H9 (cell line): Measurements from ENCODE around the gene SLC16A10. TPM values are rescaled to one million over a fixed set of nuclear protein-coding genes. Genes with fewer than 3 reads are reported as not detected.

ENCODE experiments used
- DNase-seq: peaks from one replicate; pipeline ENCODE4 v3.0.0-alpha.2; 2017
- H2AFZ ChIP-seq: one replicate; pipeline ENCODE4 v1.6.1; 2013; ENCODE audit warnings: mild to moderate bottlenecking, low read length, control low read depth, moderate library complexity
- H2AK5ac ChIP-seq: 2 replicates; pipeline ENCODE4 v1.6.1; 2013; ENCODE audit warnings: low read length, control low read depth, mixed read lengths; ENCODE audit not compliant: insufficient read length
- H2BK120ac ChIP-seq: one replicate; pipeline ENCODE4 v1.6.1; 2013; ENCODE audit warnings: low read depth, mild to moderate bottlenecking, low read length, control low read depth, inconsistent platforms; ENCODE audit not compliant: poor library complexity, severe bottlenecking
- H2BK12ac ChIP-seq: 2 replicates; pipeline ENCODE4 v1.6.1; 2013; ENCODE audit warnings: low read length, control low read depth, mixed read lengths, low read depth; ENCODE audit not compliant: insufficient read length
- H2BK15ac ChIP-seq: 2 replicates; pipeline ENCODE4 v1.6.1; 2013; ENCODE audit warnings: low read depth, low read length, control low read depth
- H2BK20ac ChIP-seq: one replicate; pipeline ENCODE4 v1.6.1; 2013; ENCODE audit warnings: low read depth, mild to moderate bottlenecking, low read length, control low read depth, inconsistent platforms; ENCODE audit not compliant: poor library complexity, severe bottlenecking
- H2BK5ac ChIP-seq: 2 replicates; pipeline ENCODE4 v1.6.1; 2013; ENCODE audit warnings: low read length, control low read depth, mixed read lengths; ENCODE audit not compliant: insufficient read length
- H3K14ac ChIP-seq: 2 replicates; pipeline ENCODE4 v1.6.1; 2013; ENCODE audit warnings: low read length, control low read depth; ENCODE audit not compliant: insufficient read depth
- H3K18ac ChIP-seq: 2 replicates; pipeline ENCODE4 v1.6.1; 2013; ENCODE audit warnings: low read depth, mild to moderate bottlenecking, mixed read lengths, low read length, control low read depth; ENCODE audit not compliant: insufficient read length
- H3K23ac ChIP-seq: 2 replicates; pipeline ENCODE4 v1.6.1; 2013; ENCODE audit warnings: low read length, control low read depth, mixed read lengths, low read depth; ENCODE audit not compliant: insufficient read length
- H3K23me2 ChIP-seq: 2 replicates; pipeline ENCODE4 v1.6.1; 2013; ENCODE audit warnings: low read depth, mild to moderate bottlenecking, mixed read lengths, low read length, control low read depth; ENCODE audit not compliant: insufficient read length, poor library complexity, severe bottlenecking
- H3K27ac ChIP-seq: 2 replicates; pipeline ENCODE4 v1.5.1; 2013; ENCODE audit warnings: low read length, control low read depth, mixed read lengths, low read depth; ENCODE audit not compliant: insufficient read length
- H3K27me3 ChIP-seq: 2 replicates; pipeline ENCODE4 v1.6.1; 2013; ENCODE audit warnings: low read length, control low read depth, inconsistent platforms; ENCODE audit not compliant: insufficient read depth
- H3K4ac ChIP-seq: 2 replicates; pipeline ENCODE4 v1.6.1; 2013; ENCODE audit warnings: low read depth, mild to moderate bottlenecking, control low read depth, inconsistent platforms, low read length, moderate library complexity
- H3K4me1 ChIP-seq: 2 replicates; pipeline ENCODE4 v1.6.1; 2013; ENCODE audit warnings: low read length, control low read depth, inconsistent platforms; ENCODE audit not compliant: insufficient read depth
- H3K4me2 ChIP-seq: 2 replicates; pipeline ENCODE4 v1.6.1; 2013; ENCODE audit warnings: low read length, control low read depth, mixed read lengths; ENCODE audit not compliant: insufficient read length, insufficient read depth
- H3K56ac ChIP-seq: 2 replicates; pipeline ENCODE4 v1.6.1; 2013; ENCODE audit warnings: low read depth, mild to moderate bottlenecking, mixed read lengths, low read length, control low read depth; ENCODE audit not compliant: insufficient read length
- H3K79me1 ChIP-seq: 2 replicates; pipeline ENCODE4 v1.6.1; 2013; ENCODE audit warnings: low read depth, mild to moderate bottlenecking, moderate library complexity, low read length, control low read depth, inconsistent platforms; ENCODE audit not compliant: insufficient read depth, poor library complexity, severe bottlenecking
- H3K79me2 ChIP-seq: 2 replicates; pipeline ENCODE4 v1.6.1; 2013; ENCODE audit warnings: low read length, control low read depth, inconsistent platforms; ENCODE audit not compliant: insufficient read depth
- H3K9ac ChIP-seq: 2 replicates; pipeline ENCODE4 v1.6.1; 2013; ENCODE audit warnings: low read length, control low read depth, mixed read lengths; ENCODE audit not compliant: insufficient read length; ENCODE audit errors: extremely low read depth
- H3K9me3 ChIP-seq: one replicate; pipeline ENCODE4 v1.6.1; 2013; ENCODE audit warnings: low read depth, low read length, inconsistent platforms; ENCODE audit not compliant: control insufficient read depth
- H3T11ph ChIP-seq: one replicate; pipeline ENCODE4 v1.6.1; 2013; ENCODE audit warnings: mild to moderate bottlenecking, low read length, control low read depth, inconsistent platforms
- H4K20me1 ChIP-seq: one replicate; pipeline ENCODE4 v1.6.1; 2013; ENCODE audit not compliant: control insufficient read depth, insufficient read length, insufficient read depth
- H4K5ac ChIP-seq: 2 replicates; pipeline ENCODE4 v1.6.1; 2013; ENCODE audit warnings: low read depth, mild to moderate bottlenecking, mixed read lengths, low read length, control low read depth; ENCODE audit not compliant: insufficient read length
- H4K8ac ChIP-seq: replicated peaks from 2 replicates; pipeline ENCODE4 v1.6.1; 2013; ENCODE audit warnings: low read length, control low read depth, mixed read lengths, low read depth; ENCODE audit not compliant: insufficient read length
- H4K91ac ChIP-seq: 2 replicates; pipeline ENCODE4 v1.6.1; 2013; ENCODE audit warnings: low read depth, mild to moderate bottlenecking, moderate library complexity, mixed read lengths, low read length, control low read depth; ENCODE audit not compliant: insufficient read length
- H3K27ac Mint-ChIP-seq, 3 experiments: 2 replicates in 2 of 3; 3 replicates in 1 of 3; pipeline ENCODE4 v1.8.0; 2020 to 2021; ENCODE audit warnings: mixed read lengths in 3 of 3, mild to moderate bottlenecking in 1 of 3, moderate library complexity in 1 of 3
- H3K27me3 Mint-ChIP-seq: 2 replicates; pipeline ENCODE4 v1.8.0; 2021; ENCODE audit warnings: low read depth, mild to moderate bottlenecking, moderate library complexity, mixed read lengths
- H3K36me3 Mint-ChIP-seq, 3 experiments: 2 replicates in 2 of 3; 3 replicates in 1 of 3; pipeline ENCODE4 v1.8.0; 2020 to 2021; ENCODE audit warnings: low read depth in 3 of 3, mixed read lengths in 3 of 3; ENCODE audit not compliant: insufficient read depth in 1 of 3
- H3K4me1 Mint-ChIP-seq, 2 experiments: 2 replicates each; pipeline ENCODE4 v1.8.0; 2020; ENCODE audit warnings: mixed read lengths in 2 of 2
- H3K4me3 Mint-ChIP-seq, 2 experiments: 2 replicates in 1 of 2; 3 replicates in 1 of 2; pipeline ENCODE4 v1.8.0; 2020 to 2021; ENCODE audit warnings: mild to moderate bottlenecking in 2 of 2, mixed read lengths in 2 of 2, moderate library complexity in 1 of 2
- H3K9me3 Mint-ChIP-seq, 2 experiments: 2 replicates in 1 of 2; 3 replicates in 1 of 2; pipeline ENCODE4 v1.8.0; 2020; ENCODE audit warnings: mild to moderate bottlenecking in 2 of 2, mixed read lengths in 2 of 2, moderate library complexity in 1 of 2
- CTCF ChIP-seq: fragments of 200-600 bp; sonication (generic); conservative IDR thresholded peaks from 3 replicates; pipeline ENCODE4 v1.8.0; 2021; ENCODE audit warnings: antibody characterized with exemption, mild to moderate bottlenecking
- WGBS: extraction: QIAGEN DNeasy Blood & Tissue Kit; methylation state at CpG from one replicate; pipeline ENCODE4 v1.1.7; 2013; ENCODE audit warnings: missing lambda C conversion rate, low lambda C conversion rate, mixed read lengths; ENCODE audit not compliant: insufficient read length; ENCODE audit errors: extremely low coverage; 5-methylcytosine and 5-hydroxymethylcytosine counted together
- total RNA-seq: library from RNA; stranded (reverse); gene quantifications from 2 replicates; pipeline ENCODE4 v1.2.1, GENCODE V29; 2021

The SLC16A10 gene
- total RNA-seq, 1 experiment from 2014 or later: 11.4 TPM

GRCh38 chr6:111068866-111069234, 18.5 kb upstream of the SLC16A10 start:
- no peak overlapping the region for H3K18ac ChIP-seq
- H2BK12ac ChIP-seq: no peak overlapping the region
- no peak overlapping the region for H3K14ac ChIP-seq
- no peak overlapping the region for H2BK20ac ChIP-seq
- H2AK5ac ChIP-seq: no peak overlapping the region
- H2BK15ac ChIP-seq: no peak overlapping the region
- H4K91ac ChIP-seq: no peak overlapping the region
- Mint-ChIP-seq H3K4me1 (peaks cover 15 to 16% of the 10 kb centered on the region in 2 experiments), H3K27me3 (peaks cover 6% of the 10 kb centered on the region), H3K9me3 (peaks cover 7 to 8% of the 10 kb centered on the region in 2 experiments; a peak in 4 of 5 replicates), H3K27ac (no peak overlapping the region), H3K36me3 (peaks cover 0 to 6% (median 2%) of the 10 kb centered on the region in 3 experiments; a peak in 3 of 7 replicates), H3K4me3 (no peak overlapping the region)
- H3K27ac ChIP-seq: no peak overlapping the region
- no peaks in the 10 kb centered on the region for H3K4me1 ChIP-seq
- H4K8ac ChIP-seq: no peak overlapping the region
- no peaks in the 10 kb centered on the region for H3K79me1 ChIP-seq
- no peak overlapping the region for H3K9ac ChIP-seq
- no CpG with 5 or more reads among the region's 2 CpGs for WGBS
- H2AFZ ChIP-seq: no peak overlapping the region
- H3K4ac ChIP-seq: no peak overlapping the region
- no peak overlapping the region for H3K23ac ChIP-seq
- H2BK120ac ChIP-seq: no peak overlapping the region
- H4K20me1 ChIP-seq: no peaks in the 10 kb centered on the region
- H3K4me2 ChIP-seq: no peak overlapping the region
- H3K27me3 ChIP-seq: no peaks in the 10 kb centered on the region
- no peak overlapping the region for H3T11ph ChIP-seq
- no peak for TF ChIP-seq CTCF
- no peak overlapping the region for H2BK5ac ChIP-seq
- no peak overlapping the region for H3K56ac ChIP-seq
- H3K23me2 ChIP-seq: no peaks in the 10 kb centered on the region
- no peak for DNase-seq
- no peaks in the 10 kb centered on the region for H3K9me3 ChIP-seq
- no peak overlapping the region for H4K5ac ChIP-seq
- no peaks in the 10 kb centered on the region for H3K79me2 ChIP-seq
